ENCODE data around the gene PPFIA1.

The PPFIA1 gene

GRCh38 chr11:70419307-70420007, 149.0 kb downstream of the PPFIA1 start:
- no peak for DNase-seq

GRCh38 chr11:70420008-70420464, 149.5 kb downstream of the PPFIA1 start:
- DNase-seq = no peak

- no peak for DNase-seq
Observed at GRCh38 chr11:70420496-70420895, 150.0 kb downstream of the PPFIA1 start.

- no peak for DNase-seq
Observed at GRCh38 chr11:70421123-70421522, 150.6 kb downstream of the PPFIA1 start.

- no peak for DNase-seq
Observed at GRCh38 chr11:70422692-70423522, 152.4 kb downstream of the PPFIA1 start.

- no peak for DNase-seq
Observed at GRCh38 chr11:70423523-70424505, 153.3 kb downstream of the PPFIA1 start.

- DNase-seq = no peak
Observed at GRCh38 chr11:70424765-70425344, 154.4 kb downstream of the PPFIA1 start.

GRCh38 chr11:70427436-70427835, 156.9 kb downstream of the PPFIA1 start:
- no peak for DNase-seq

- no peak for DNase-seq
Observed at GRCh38 chr11:70428701-70429427, 158.4 kb downstream of the PPFIA1 start.

GRCh38 chr11:70429428-70429705, 158.9 kb downstream of the PPFIA1 start:
- no peak for DNase-seq

- no peak for DNase-seq
Observed at GRCh38 chr11:70429724-70430521, 159.4 kb downstream of the PPFIA1 start.

- no peak for DNase-seq
Observed at GRCh38 chr11:70430671-70431574, 160.4 kb downstream of the PPFIA1 start.

- DNase-seq = no peak
Observed at GRCh38 chr11:70431611-70432010, 161.1 kb downstream of the PPFIA1 start.

GRCh38 chr11:70432065-70432464, 161.6 kb downstream of the PPFIA1 start:
- no peak for DNase-seq

- no peak for DNase-seq
Observed at GRCh38 chr11:70432580-70432979, 162.1 kb downstream of the PPFIA1 start.

- no peak for DNase-seq
Observed at GRCh38 chr11:70433038-70433437, 162.5 kb downstream of the PPFIA1 start.

GRCh38 chr11:70433526-70433925, 163.0 kb downstream of the PPFIA1 start:
- DNase-seq = no peak

All from activated T-cell treated with anti-CD3 and anti-CD28 coated beads for 4 hours (primary cell).